ENCODE measurements around the gene JUND.

DNA sequence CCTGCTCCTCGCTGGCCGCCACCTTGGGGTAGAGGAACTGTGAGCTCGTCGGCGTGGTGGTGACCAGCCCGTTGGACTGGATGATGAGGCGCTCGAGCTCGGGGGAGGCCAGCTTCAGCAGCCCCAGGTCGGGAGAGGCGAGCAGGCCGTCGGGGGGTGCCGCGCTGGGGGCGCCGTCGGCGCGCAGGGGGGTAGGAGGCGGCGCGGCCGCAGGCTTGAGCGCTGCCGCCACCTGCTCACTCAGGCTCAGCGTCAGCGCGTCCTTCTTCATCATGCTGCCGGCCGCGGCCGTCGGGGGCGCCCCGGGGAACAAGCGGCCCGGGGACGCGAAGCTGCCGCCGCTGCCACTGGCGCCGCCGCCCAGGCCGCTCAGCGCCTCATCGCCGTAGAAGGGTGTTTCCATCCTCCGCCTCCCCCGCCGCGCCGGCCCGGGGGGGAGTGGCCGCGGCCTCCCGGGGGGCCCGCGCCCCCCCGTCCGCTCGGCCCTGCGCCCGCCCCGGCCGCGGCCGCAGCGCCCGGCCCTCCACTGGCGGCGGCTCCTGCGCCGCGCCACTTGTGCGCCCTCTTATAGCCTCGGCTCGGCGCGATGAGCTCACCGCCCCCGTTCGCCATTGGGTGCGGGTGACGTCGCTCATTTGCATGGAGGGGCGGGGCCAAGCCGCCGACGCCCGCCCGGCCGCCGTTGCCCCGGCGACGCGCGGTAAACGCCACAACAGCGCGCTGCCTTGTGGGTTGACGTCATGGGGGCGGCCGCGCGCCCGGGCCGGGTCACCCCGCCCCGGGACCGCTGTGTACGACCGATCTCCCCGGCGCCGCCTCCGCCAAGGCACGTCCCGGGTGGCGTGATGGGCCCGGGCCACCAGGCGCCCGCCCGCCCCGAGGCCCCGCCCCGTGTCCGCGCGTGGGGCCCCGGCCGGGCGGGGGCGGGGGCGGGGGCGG lies at the start of gene JUND:
- TF ChIP-seq POLR2A (IDR thresholded peaks at IDR 0.05; ENCODE audit: low read length) (peak; percentile 96), GATA1 (IDR thresholded peaks at IDR 0.05; ENCODE audit: low read depth, low read length) (no peak)

Data from erythroblast (primary cell).